H54 (cell line): ENCODE results near the gene ARHGAP30.

Experiments used
- DNase-seq: peaks from one replicate; pipeline ENCODE4 v3.0.0; 2011; ENCODE audit warnings: low spot score, mixed read lengths; ENCODE audit not compliant: insufficient read length
- FAIRE-seq: peaks from 3 replicates; lab custom pipeline; 2011; peaks lifted over from hg19 to GRCh38; lab: Jason Lieb, UNC
- POLR2A ChIP-seq: IDR thresholded peaks from 2 replicates; pipeline ENCODE4 v1.6.1; 2011; ENCODE audit warnings: low read depth, mild to moderate bottlenecking, low read length

The ARHGAP30 gene

GRCh38 chr1:161048949-161049722 lies 20.6 kb downstream of the ARHGAP30 start:
- no peak for FAIRE-seq
- DNase-seq, result no peak
- no peak for TF ChIP-seq POLR2A

- FAIRE-seq, result no peak
- no peak for DNase-seq
- TF ChIP-seq POLR2A, result no peak
These were observed 22.0 kb downstream of the ARHGAP30 start for GRCh38 chr1:161047436-161048420.

GRCh38 chr1:161046605-161047228 lies 23.0 kb downstream of the ARHGAP30 start:
- FAIRE-seq, result no peak
- DNase-seq, result no peak
- TF ChIP-seq POLR2A, result no peak

- DNase-seq, result peak; percentile 77
- FAIRE-seq, result no peak
- peak; percentile 77 for TF ChIP-seq POLR2A
These were observed 23.7 kb downstream of the ARHGAP30 start, which contains the start of gene USF1 for GRCh38 chr1:161045736-161046604. Gene USF1, minus strand, starts transcription at chr1:161045977. Its CDS starts 2,702 bp downstream, at chr1:161043275.

- peak; percentile 51; the same call in 1 of the 2 replicates for TF ChIP-seq POLR2A
- DNase-seq (peak; percentile 71), FAIRE-seq (no peak)
These were observed 24.6 kb downstream of the ARHGAP30 start for GRCh38 chr1:161044908-161045735.

- no peak for TF ChIP-seq POLR2A
- DNase-seq, result no peak
- no peak for FAIRE-seq
These were observed 25.2 kb downstream of the ARHGAP30 start for GRCh38 chr1:161044535-161044907.

GRCh38 chr1:161039546-161039945 lies 30.1 kb downstream of the ARHGAP30 start:
- no peak for TF ChIP-seq POLR2A
- no peak for DNase-seq
- FAIRE-seq, result no peak

GRCh38 chr1:161039154-161039545 lies 30.5 kb downstream of the ARHGAP30 start:
- FAIRE-seq (no peak), DNase-seq (no peak)
- no peak for TF ChIP-seq POLR2A

- DNase-seq (no peak), FAIRE-seq (no peak)
- TF ChIP-seq POLR2A, result no peak
These were observed 31.1 kb downstream of the ARHGAP30 start, which contains the start of gene TSTD1 for GRCh38 chr1:161038523-161039153. Gene TSTD1, minus strand, starts transcription at chr1:161038964. Its CDS starts 75 bp downstream, at chr1:161038889.

- TF ChIP-seq POLR2A, result no peak
- no peak for FAIRE-seq
These were observed 31.8 kb downstream of the ARHGAP30 start for GRCh38 chr1:161037661-161038522.

GRCh38 chr1:161033751-161034150 lies 35.9 kb downstream of the ARHGAP30 start:
- no peak for TF ChIP-seq POLR2A
- DNase-seq (no peak), FAIRE-seq (no peak)

More at GRCh38 chr1:161037661-161038522, 31.8 kb downstream of the ARHGAP30 start:
- DNase-seq, result no peak
